OCI-LY3 (cell line): ENCODE data around the gene INHA.

Experiments
- H2AFZ ChIP-seq: fragments of 200-600, 300-600 bp; shearing (Covaris generic); 2 replicates; pipeline ENCODE4 v1.6.0; 2014; ENCODE audit warnings: antibody characterized with exemption, low read depth, low read length
- H3K27ac ChIP-seq: fragments of 200-600, 300-600 bp; sonication (generic); 2 replicates; pipeline ENCODE4 v1.5.1; 2014; ENCODE audit warnings: mild to moderate bottlenecking, low read length, moderate library complexity, mixed read lengths
- H3K27me3 ChIP-seq: fragments of 200-600, 300-600 bp; sonication (generic); 2 replicates; pipeline ENCODE4 v1.6.1; 2014; ENCODE audit warnings: low read depth, low read length, mixed read lengths
- H3K36me3 ChIP-seq: fragments of 200-600, 300-600 bp; sonication (generic); replicated peaks from 2 replicates; pipeline ENCODE3; 2014; ENCODE audit warnings: low read depth, low read length, mixed read lengths
- H3K4me1 ChIP-seq: fragments of 300-600, 200-600 bp; sonication (generic); 2 replicates; pipeline ENCODE4 v1.6.1; 2014; ENCODE audit warnings: low read length, mixed read lengths
- H3K4me2 ChIP-seq: fragments of 200-600, 300-600 bp; sonication (generic); 2 replicates; pipeline ENCODE4 v1.6.1; 2014; ENCODE audit warnings: low read length, mixed read lengths
- H3K4me3 ChIP-seq: fragments of 300-600, 200-600 bp; sonication (generic); 2 replicates; pipeline ENCODE4 v1.5.1; 2014; ENCODE audit warnings: antibody characterized with exemption, mild to moderate bottlenecking, low read length, moderate library complexity
- H3K79me2 ChIP-seq: fragments of 300-600, 200-600 bp; shearing (Covaris generic); 2 replicates; pipeline ENCODE4 v1.6.1; 2014; ENCODE audit warnings: mild to moderate bottlenecking, low read length, mixed read lengths
- H3K9ac ChIP-seq: fragments of 300-600, 200-600 bp; shearing (Covaris generic); 2 replicates; pipeline ENCODE4 v1.6.0; 2014; ENCODE audit warnings: mild to moderate bottlenecking, low read length, moderate library complexity
- H3K9me3 ChIP-seq: fragments of 200-600, 300-600 bp; shearing (Covaris generic); 2 replicates; pipeline ENCODE4 v1.6.1; 2014; ENCODE audit warnings: low read length, mixed read lengths; ENCODE audit not compliant: insufficient read depth
- H4K20me1 ChIP-seq: fragments of 200-600, 300-600 bp; sonication (generic); 2 replicates; pipeline ENCODE4 v1.6.1; 2016; ENCODE audit warnings: low read length, mixed read lengths; ENCODE audit not compliant: insufficient read depth
- CTCF ChIP-seq: fragments of 200-600, 300-600 bp; sonication (generic); IDR thresholded peaks from 2 replicates; pipeline ENCODE4 v1.5.1; 2014; ENCODE audit warnings: antibody characterized with exemption, low read length, low read depth
- EZH2phosphoT487 ChIP-seq: fragments of 200-600 bp; shearing (Covaris generic); IDR thresholded peaks from 2 replicates; pipeline ENCODE4 v1.6.1; 2018; ENCODE audit warnings: antibody characterized with exemption, mixed run types, low read depth

The INHA gene

GRCh38 chr2:219618733-219619122 is 46.6 kb downstream of the INHA start:
- H4K20me1 ChIP-seq = no peaks in the 10 kb centered on the region
- no peak overlapping the region for H3K9ac ChIP-seq
- no peak overlapping the region for H2AFZ ChIP-seq
- no peak overlapping the region for H3K4me2 ChIP-seq
- no peaks in the 10 kb centered on the region for H3K36me3 ChIP-seq
- H3K4me1 ChIP-seq = no peaks in the 10 kb centered on the region
- no peaks in the 10 kb centered on the region for H3K9me3 ChIP-seq
- no peaks in the 10 kb centered on the region for H3K79me2 ChIP-seq
- H3K27me3 ChIP-seq = peaks cover 3% of the 10 kb centered on the region; the same call in 1 of the 2 replicates
- no peak overlapping the region for H3K27ac ChIP-seq
- no peak overlapping the region for H3K4me3 ChIP-seq
- TF ChIP-seq EZH2phosphoT487 (no peak), CTCF (no peak)

GRCh38 chr2:219619235-219619634 is 47.1 kb downstream of the INHA start:
- Histone ChIP-seq H3K27me3 (peaks cover 3% of the 10 kb centered on the region; the same call in 1 of the 2 replicates), H3K4me1 (no peaks in the 10 kb centered on the region), H3K27ac (no peak overlapping the region), H3K36me3 (no peaks in the 10 kb centered on the region), H3K4me2 (no peak overlapping the region), H3K9ac (no peak overlapping the region), H3K4me3 (no peak overlapping the region), H3K9me3 (no peaks in the 10 kb centered on the region), H3K79me2 (no peaks in the 10 kb centered on the region), H4K20me1 (no peaks in the 10 kb centered on the region), H2AFZ (no peak overlapping the region)
- TF ChIP-seq EZH2phosphoT487 (no peak), CTCF (no peak)

- Histone ChIP-seq H2AFZ (no peak overlapping the region), H3K9ac (no peak overlapping the region), H3K79me2 (no peaks in the 10 kb centered on the region), H3K9me3 (no peaks in the 10 kb centered on the region), H3K4me2 (no peak overlapping the region), H3K4me3 (no peak overlapping the region), H4K20me1 (no peaks in the 10 kb centered on the region), H3K36me3 (no peaks in the 10 kb centered on the region), H3K4me1 (no peaks in the 10 kb centered on the region), H3K27me3 (peaks cover 3% of the 10 kb centered on the region; the same call in 1 of the 2 replicates), H3K27ac (no peak overlapping the region)
- no peak for TF ChIP-seq CTCF
- no peak for TF ChIP-seq EZH2phosphoT487
These were observed 48.4 kb downstream of the INHA start for GRCh38 chr2:219620546-219620945.

- H2AFZ ChIP-seq = no peak overlapping the region
- H3K4me3 ChIP-seq = no peak overlapping the region
- no peaks in the 10 kb centered on the region for H3K79me2 ChIP-seq
- no peaks in the 10 kb centered on the region for H3K9me3 ChIP-seq
- H3K4me1 ChIP-seq = no peaks in the 10 kb centered on the region
- peaks cover 12% of the 10 kb centered on the region for H3K27me3 ChIP-seq
- H3K27ac ChIP-seq = no peak overlapping the region
- TF ChIP-seq EZH2phosphoT487 (no peak), CTCF (no peak)
- no peak overlapping the region for H3K4me2 ChIP-seq
- H4K20me1 ChIP-seq = no peaks in the 10 kb centered on the region
- H3K36me3 ChIP-seq = no peaks in the 10 kb centered on the region
- no peak overlapping the region for H3K9ac ChIP-seq
These were observed 49.8 kb downstream of the INHA start for GRCh38 chr2:219621935-219622334.
